Measurements from ENCODE around the gene WNT3A.

Gene WNT3A

DNA sequence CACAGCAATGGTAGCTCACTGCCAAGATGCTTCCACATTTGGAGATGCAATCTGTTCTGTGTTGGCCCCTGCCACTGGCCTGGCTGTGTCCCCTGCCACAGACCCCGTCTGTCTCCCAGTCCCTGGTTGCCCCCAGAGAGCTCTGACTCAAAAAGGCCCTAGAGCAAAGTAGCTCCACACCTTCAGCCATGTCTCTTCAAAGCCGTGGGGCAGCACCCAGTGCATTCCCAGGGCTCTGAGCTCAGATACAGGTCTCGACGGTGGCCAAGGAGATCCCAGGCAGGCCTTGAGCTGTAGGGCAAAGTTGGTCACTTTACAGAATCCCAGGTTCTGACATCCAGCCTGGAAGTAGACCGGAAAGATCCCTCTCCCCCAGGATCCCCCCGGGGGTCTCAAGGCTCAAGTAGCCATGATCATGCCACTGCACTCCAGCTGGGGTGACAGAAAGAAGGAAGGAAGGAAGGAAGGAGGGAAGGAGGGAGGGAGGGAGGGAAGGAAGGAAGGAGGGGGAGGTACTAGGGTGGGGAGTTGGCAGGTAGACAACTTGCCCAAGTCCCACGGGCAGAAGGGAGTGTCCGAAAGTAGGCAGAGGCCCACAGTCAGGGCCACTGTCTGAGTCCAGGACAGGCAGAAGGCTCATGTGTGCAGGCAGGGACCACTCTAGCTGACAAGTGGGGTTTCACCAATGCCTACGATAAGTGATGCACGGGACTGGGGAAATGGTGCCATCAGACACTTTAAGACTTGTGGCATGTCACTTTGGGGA, 71.0 kb downstream of the WNT3A start:
- H3K27ac Mint-ChIP-seq: no peak overlapping the region
- H3K27me3 Mint-ChIP-seq: no peaks in the 10 kb centered on the region
- ATAC-seq (replicated peaks) (no peak), DNase-seq (no peak)
- no peaks in the 10 kb centered on the region for H3K9me3 Mint-ChIP-seq
- no peak overlapping the region for H3K4me3 Mint-ChIP-seq
- H3K4me1 Mint-ChIP-seq: peaks cover 20 to 37% of the 10 kb centered on the region in 2 donors
- peaks cover 0 to 10% of the 10 kb centered on the region in 2 donors for H3K36me3 Mint-ChIP-seq

DNA sequence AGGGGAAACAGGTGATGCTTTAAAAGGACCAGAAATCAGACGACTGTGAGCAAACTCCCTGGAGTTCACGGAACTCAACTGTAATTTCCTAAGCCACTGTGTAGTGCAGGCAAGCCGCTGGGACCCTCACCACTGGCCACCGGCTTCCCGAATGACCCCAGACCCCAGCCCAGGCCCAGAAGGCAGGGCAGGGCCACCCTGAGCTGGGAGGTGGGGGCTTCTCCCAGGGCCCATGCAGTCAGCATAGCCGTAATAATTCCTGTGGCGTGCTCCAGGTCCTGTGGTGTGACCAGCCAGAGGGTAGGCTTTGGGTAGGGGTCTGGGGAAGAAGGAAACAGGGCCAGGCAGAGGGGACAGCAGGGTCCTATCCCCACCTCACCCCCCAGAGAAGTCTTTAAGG, 72.2 kb downstream of the WNT3A start:
- Mint-ChIP-seq H3K4me3 (no peak overlapping the region), H3K27me3 (no peaks in the 10 kb centered on the region), H3K9me3 (no peaks in the 10 kb centered on the region), H3K27ac (no peak overlapping the region), H3K4me1 (peaks cover 19 to 44% of the 10 kb centered on the region in 2 donors), H3K36me3 (peaks cover 6 to 18% of the 10 kb centered on the region in 2 donors)
- DNase-seq (no peak), ATAC-seq (replicated peaks) (no peak)

DNA sequence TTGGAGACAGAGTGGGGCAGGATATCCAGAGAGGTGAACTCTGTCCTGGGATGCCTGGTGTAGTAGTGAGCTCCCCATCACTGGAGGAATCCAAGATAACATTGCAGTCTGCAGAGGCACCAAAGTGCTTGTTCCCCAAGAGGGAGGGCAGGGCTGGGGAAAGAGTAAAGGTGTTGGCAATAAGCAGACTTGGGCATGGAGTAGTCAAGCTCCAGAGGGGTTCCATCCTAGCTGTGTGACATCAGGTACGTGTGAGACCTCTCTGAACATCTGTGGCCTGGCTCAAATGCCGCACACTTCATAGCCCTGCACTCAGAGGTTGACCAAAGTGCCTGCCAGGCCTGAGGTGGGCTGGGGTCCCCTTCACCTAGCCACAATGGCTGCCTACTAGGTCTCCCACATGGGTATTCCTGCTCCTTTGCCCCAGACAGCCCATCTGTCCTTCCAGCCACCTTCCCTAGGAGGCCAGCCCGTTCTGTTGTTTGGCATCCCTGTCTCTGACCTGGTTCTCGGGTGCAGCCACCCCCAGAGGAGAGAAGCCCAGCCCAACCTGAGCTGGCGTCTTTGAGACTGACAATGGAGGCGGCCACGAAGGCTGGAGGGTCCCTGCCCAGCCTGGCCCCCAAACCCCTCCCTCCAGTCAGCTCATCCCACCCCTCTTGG, 72.9 kb downstream of the WNT3A start:
- peaks cover 6 to 26% of the 10 kb centered on the region in 2 donors for H3K36me3 Mint-ChIP-seq
- ATAC-seq (replicated peaks) (no peak), DNase-seq (no peak)
- peaks cover 23 to 51% of the 10 kb centered on the region in 2 donors for H3K4me1 Mint-ChIP-seq
- no peak overlapping the region for H3K27ac Mint-ChIP-seq
- no peaks in the 10 kb centered on the region for H3K9me3 Mint-ChIP-seq
- no peak overlapping the region for H3K4me3 Mint-ChIP-seq
- H3K27me3 Mint-ChIP-seq: no peaks in the 10 kb centered on the region

DNA sequence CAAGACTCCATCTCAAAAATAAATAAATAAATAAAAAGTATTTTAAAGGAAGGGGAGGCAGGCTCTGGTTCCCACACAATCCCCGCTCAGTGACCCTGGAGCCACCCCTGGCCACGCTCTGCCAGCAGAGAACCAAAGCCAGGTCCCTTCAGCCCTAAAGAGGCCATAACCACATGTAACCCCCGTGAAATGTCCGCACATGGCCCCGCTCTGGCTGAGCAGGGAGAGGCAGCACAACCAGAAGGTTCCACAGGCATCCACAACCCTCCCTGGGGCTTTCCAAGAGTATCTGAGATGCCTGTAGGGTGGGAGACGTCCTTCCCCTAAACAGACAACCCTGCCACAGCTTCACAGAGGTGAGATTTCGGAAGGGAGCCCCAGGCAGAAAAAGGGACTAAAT, 74.3 kb downstream of the WNT3A start:
- Mint-ChIP-seq H3K27ac (peak overlapping the region; percentile 42), H3K4me1 (peaks cover 34 to 65% of the 10 kb centered on the region in 2 donors), H3K36me3 (peaks cover 6 to 36% of the 10 kb centered on the region in 2 donors), H3K9me3 (no peaks in the 10 kb centered on the region), H3K27me3 (no peaks in the 10 kb centered on the region), H3K4me3 (peak overlapping the region; percentile 94 to 96)
- no peak for ATAC-seq (replicated peaks)
- no peak for DNase-seq

GRCh38 chr1:228081578-228082213, 74.9 kb downstream of the WNT3A start:
- peak overlapping the region; percentile 97 for H3K27ac Mint-ChIP-seq
- H3K36me3 Mint-ChIP-seq: peaks cover 6 to 40% of the 10 kb centered on the region in 2 donors
- DNase-seq (no peak), ATAC-seq (replicated peaks) (peak; percentile 15 to 31)
- H3K27me3 Mint-ChIP-seq: no peaks in the 10 kb centered on the region
- no peaks in the 10 kb centered on the region for H3K9me3 Mint-ChIP-seq
- peak overlapping the region; percentile 94 to 96 for H3K4me3 Mint-ChIP-seq
- peaks cover 37 to 71% of the 10 kb centered on the region in 2 donors for H3K4me1 Mint-ChIP-seq

- peak within 1 kb of the TSS; percentile 97 for H3K27ac Mint-ChIP-seq
- H3K36me3 Mint-ChIP-seq: peaks cover 6 to 40% of the 10 kb centered on the region in 2 donors
- peak; percentile 91 for DNase-seq
- no peaks in the 10 kb centered on the region for H3K9me3 Mint-ChIP-seq
- ATAC-seq (replicated peaks): peak; percentile 86
- H3K27me3 Mint-ChIP-seq: no peaks in the 10 kb centered on the region
- H3K4me3 Mint-ChIP-seq: peak within 1 kb of the TSS; percentile 94 to 96
- peaks cover 36 to 71% of the 10 kb centered on the region in 2 donors for H3K4me1 Mint-ChIP-seq
These were observed 75.6 kb downstream of the WNT3A start, which contains the start of gene ARF1 for GRCh38 chr1:228082214-228082917. ARF1 (plus strand) TSS chr1:228082708; CDS start chr1:228097115, 14,407 bp downstream.

- ATAC-seq (replicated peaks) (peak; percentile 33 to 42), DNase-seq (no peak)
- Mint-ChIP-seq H3K4me1 (peaks cover 43 to 73% of the 10 kb centered on the region in 2 donors), H3K9me3 (no peaks in the 10 kb centered on the region), H3K27ac (peak overlapping the region; percentile 96), H3K36me3 (peaks cover 12 to 44% of the 10 kb centered on the region in 2 donors), H3K4me3 (peak overlapping the region; percentile 94 to 96), H3K27me3 (no peaks in the 10 kb centered on the region)
These were observed 76.4 kb downstream of the WNT3A start for GRCh38 chr1:228082918-228083870.

GRCh38 chr1:228083871-228084278, 77.1 kb downstream of the WNT3A start:
- H3K36me3 Mint-ChIP-seq: peaks cover 13 to 48% of the 10 kb centered on the region in 2 donors
- DNase-seq: no peak
- peaks cover 45 to 76% of the 10 kb centered on the region in 2 donors for H3K4me1 Mint-ChIP-seq

DNA sequence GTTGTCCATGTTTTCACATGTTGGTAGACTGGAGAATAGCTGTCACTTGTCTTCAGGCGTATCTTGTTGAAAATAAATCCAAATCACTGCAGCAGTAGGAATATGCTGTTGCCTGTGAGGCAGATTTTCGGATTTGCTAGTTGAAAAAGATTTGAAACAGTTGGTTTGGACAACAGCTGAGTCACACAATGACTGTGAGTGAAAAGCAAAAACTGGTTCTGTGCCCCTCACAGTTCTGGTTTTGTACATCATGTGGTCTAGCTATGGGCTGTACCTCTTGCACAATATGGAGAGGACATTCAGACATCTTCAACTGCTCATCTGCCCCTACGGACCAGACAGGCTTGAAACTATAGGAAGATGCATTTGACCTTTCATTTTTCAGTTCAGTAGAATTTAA, 77.5 kb downstream of the WNT3A start:
- ATAC-seq (replicated peaks) (no peak), DNase-seq (no peak)
- Mint-ChIP-seq H3K27ac (peak overlapping the region; percentile 96), H3K4me1 (peaks cover 47 to 77% of the 10 kb centered on the region in 2 donors), H3K27me3 (no peaks in the 10 kb centered on the region), H3K36me3 (peaks cover 13 to 47% of the 10 kb centered on the region in 2 donors), H3K9me3 (no peaks in the 10 kb centered on the region), H3K4me3 (peak overlapping the region; percentile 94 to 96)

More at GRCh38 chr1:228083871-228084278, 77.1 kb downstream of the WNT3A start:
- Mint-ChIP-seq H3K27ac (peak overlapping the region; percentile 96), H3K9me3 (no peaks in the 10 kb centered on the region), H3K4me3 (peak overlapping the region; percentile 94 to 96), H3K27me3 (no peaks in the 10 kb centered on the region)
- no peak for ATAC-seq (replicated peaks)

DNA sequence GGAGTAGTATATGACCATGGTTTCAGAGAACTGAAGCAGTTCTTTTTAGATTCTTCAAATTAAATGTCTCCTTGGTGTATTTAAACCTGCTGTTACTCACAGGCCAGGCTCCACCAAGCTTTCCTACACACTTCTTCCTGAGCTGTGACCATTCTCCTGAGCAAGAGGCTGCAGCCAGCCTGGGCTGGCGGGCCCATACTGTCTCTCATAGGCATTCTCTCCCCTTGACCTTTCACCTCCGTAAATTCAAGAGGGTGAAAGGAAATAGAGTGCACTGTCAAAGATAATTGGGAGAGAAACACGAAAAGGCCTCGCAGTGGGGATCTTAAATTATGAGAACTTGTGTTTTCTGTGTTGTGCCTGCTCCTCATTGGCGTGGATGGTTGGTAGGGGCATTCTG, 78.0 kb downstream of the WNT3A start:
- Mint-ChIP-seq H3K27me3 (no peaks in the 10 kb centered on the region), H3K9me3 (no peaks in the 10 kb centered on the region), H3K4me3 (peak overlapping the region; percentile 94 to 96), H3K27ac (peak overlapping the region; percentile 96), H3K36me3 (peaks cover 13 to 51% of the 10 kb centered on the region in 2 donors), H3K4me1 (peaks cover 51 to 82% of the 10 kb centered on the region in 2 donors)
- ATAC-seq (replicated peaks) (no peak), DNase-seq (no peak)

GRCh38 chr1:228085287-228085951, 78.6 kb downstream of the WNT3A start:
- ATAC-seq (replicated peaks) (no peak), DNase-seq (no peak)
- peaks cover 56 to 82% of the 10 kb centered on the region in 2 donors for H3K4me1 Mint-ChIP-seq

DNA sequence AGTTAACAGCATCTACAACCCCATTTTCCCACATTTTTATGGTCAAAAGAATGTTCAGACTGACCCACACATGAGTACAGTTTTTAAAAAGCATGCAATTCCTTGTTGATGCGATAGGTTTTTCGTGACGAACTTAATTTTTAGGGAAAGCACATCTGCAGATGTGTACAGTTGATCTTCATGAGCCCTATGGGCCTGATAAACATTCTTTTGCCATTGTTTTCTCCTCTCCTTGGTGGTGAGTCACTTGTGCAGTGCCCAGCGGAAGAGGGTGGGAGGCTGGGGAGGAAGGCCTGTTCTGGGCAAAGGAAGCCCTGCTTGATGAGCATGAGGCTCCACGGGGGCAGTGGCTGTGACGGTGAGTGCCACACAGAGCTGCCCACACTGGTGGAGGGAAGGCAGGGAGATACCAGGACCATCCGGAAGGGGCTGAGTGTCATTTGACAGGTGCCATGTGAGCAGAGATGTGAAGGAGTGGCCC, 81.0 kb downstream of the WNT3A start:
- Mint-ChIP-seq H3K4me3 (peak overlapping the region; percentile 60 to 68), H3K27me3 (no peaks in the 10 kb centered on the region), H3K4me1 (peaks cover 62 to 93% of the 10 kb centered on the region in 2 donors), H3K27ac (peak overlapping the region; percentile 39), H3K9me3 (no peaks in the 10 kb centered on the region), H3K36me3 (peaks cover 25 to 71% of the 10 kb centered on the region in 2 donors)
- ATAC-seq (replicated peaks) (peak in 1 of 2 donors; percentile 21), DNase-seq (no peak)

More at GRCh38 chr1:228085287-228085951, 78.6 kb downstream of the WNT3A start:
- Mint-ChIP-seq H3K4me3 (peak overlapping the region; percentile 94 to 96), H3K27me3 (no peaks in the 10 kb centered on the region), H3K36me3 (peaks cover 13 to 53% of the 10 kb centered on the region in 2 donors), H3K27ac (peak overlapping the region; percentile 96), H3K9me3 (no peaks in the 10 kb centered on the region)
